Fibroblast of the conjunctiva (primary cell): ENCODE measurements around the gene DNAJB14.
"Not testable (repeated sequence)": the region's sequence is repeated elsewhere in the genome, so short reads cannot be mapped to it uniquely, and the experiment has no call there.

Experiments
- DNase-seq: peaks from one replicate; pipeline ENCODE4 v3.0.0-alpha.2; 2010; ENCODE audit warnings: low read depth

Gene DNAJB14

DNA sequence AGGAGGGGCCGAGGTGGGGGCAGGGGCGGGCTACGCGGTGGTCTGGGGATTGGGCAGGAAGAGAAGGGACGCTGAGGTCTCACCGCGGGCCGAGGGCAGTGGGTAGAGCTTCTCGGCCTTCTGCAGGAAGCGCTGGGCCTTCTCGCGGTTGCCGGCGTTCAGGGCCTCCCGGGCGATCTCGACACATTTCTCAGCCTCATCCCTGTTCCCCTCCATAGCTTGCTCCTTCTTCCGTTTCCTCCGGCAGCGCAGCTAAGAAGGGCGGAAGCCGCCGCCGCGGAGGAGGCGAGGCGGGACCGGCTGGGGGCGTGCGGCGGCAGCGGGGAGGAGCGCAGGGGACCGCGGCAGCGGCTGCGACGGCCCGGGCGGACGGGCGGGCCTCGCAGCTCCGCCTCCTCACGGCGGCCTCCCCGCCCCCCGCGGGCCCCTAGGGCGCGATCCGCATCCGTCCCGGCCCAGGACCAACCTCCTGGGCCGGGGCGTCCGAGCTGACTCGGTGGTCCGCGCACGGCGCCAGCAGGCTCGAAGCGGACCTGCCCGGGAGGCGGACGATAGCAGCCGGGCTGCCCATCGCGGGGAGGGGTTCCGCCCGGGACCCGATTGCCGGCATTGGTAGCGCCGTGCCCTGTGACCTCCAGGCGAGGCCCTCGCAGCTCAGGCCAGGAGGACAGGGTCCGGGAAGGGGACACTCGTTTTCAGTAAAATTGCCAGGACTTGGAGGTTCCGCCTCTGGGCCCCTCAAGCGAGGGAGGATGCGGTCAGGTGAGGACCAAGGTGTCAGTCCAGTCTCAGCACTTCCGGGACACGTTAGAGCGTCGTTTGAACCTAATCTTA, at the start of gene DNAJB14:
TSS of gene DNAJB14 (minus strand) at position 263 of the 834 bp plus-strand sequence. CDS start at position 216, 47 bp downstream.
- DNase-seq: peak; percentile 55

DNA sequence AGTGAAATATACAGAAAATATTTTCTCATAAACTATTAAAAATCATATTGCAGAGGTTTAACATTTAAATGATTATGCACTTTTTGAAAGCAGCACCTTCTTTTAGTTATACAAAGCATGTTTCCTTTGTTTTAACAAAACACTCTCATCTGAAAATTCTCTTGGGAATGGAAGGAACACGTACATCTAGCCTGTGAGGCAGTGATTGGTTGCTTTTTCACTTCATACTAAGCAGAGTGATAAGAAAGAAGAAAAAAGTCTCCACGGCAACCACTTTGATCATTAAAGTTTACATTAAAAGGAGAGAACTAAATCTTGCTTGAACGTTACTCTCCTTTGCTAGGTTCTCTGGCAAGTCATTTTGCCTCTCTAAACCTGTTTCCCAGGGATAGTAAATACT, 45.3 kb upstream of the DNAJB14 start:
- no peak for DNase-seq

DNA sequence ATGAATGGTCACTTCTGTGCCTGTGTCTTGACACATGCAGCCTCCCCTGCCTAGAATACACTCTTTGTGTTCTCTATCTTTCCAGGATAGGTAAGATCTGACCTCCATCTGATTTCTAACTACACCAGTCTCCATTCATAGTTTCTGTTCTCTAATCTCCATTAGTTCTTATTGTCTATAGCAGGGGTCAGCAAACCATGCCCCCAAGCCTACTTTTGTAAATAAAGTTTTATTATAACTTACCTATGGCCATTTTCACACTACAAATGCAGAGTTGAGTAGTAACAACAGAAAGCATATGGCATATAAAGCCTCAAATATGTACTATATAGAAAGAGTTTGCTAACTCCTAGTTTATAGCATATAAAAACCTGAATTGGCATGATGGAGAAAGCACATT, 41.3 kb upstream of the DNAJB14 start:
- no peak for DNase-seq

GRCh38 chr4:99986792-99987191, 40.4 kb upstream of the DNAJB14 start:
- DNase-seq: no peak

DNA sequence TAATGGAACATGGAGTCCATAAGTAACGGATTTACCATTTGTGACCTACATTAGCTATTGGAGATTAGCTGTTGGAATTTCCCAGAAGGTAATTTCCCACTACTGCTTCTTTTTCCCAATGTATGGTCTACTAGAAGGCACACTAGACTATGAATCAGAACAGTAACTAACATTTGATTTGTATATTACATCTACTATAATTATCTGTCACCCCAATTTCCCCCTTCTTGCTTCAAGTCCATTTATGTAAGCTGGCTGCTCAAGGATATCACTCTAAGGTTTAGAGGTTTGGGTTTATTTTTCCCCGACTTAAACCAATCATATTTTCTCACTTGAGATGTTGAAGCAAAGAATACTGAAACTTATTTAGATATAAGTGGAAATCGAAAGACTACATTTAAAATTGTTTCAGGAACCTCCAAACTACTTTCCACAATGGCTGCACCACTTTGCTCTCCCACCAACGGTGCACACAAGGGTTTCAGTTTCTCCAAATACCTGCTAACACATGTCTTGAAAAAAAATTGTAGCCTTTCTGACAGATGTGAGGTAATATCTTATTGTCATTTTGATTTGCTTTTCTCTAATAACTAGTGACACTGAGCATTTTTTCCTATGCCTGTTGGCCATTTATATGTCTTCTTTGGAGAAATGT, 37.0 kb upstream of the DNAJB14 start:
- no peak for DNase-seq

GRCh38 chr4:99979872-99980271, 33.5 kb upstream of the DNAJB14 start:
- no peak for DNase-seq

- no peak for DNase-seq
Observed at GRCh38 chr4:99971453-99972111, 25.2 kb upstream of the DNAJB14 start.

DNA sequence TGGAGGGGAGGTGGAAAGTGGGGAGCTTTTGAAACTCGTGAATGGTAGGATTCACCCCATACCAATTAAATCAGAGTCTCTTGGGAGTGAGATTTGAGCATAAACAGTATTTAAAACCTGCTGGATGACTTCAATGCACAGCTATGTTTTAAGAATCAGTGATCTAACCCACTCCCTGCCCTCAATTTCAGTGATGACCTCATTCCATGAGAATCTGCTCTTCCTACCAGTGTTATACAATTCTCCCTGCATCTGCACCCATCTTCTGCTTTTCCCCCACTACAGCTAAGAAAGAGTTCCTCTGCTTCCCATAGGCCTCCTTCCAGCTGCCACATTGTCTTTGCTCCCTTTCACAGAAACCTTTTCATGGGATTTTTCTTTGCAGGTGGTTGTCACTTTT, 21.9 kb upstream of the DNAJB14 start:
- no peak for DNase-seq

DNA sequence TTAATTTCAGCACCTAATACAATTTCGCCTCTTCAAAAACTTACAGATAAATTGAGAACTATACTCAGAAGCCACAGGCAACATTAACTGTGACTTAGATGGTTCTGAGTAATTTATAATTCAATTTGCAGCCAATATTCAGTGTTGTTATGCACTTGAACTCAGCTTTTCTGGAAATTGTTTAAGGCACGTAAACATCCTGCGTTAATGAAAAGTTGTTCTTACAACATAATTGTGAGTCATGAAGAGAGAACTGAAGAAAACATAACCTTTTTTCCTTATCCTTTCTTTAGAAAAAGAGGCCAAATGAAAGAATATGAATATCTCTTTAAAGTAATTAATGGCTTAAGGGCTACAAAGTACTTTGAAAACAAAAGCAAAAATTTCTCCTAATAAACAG, 20.3 kb upstream of the DNAJB14 start:
- DNase-seq: no peak

DNA sequence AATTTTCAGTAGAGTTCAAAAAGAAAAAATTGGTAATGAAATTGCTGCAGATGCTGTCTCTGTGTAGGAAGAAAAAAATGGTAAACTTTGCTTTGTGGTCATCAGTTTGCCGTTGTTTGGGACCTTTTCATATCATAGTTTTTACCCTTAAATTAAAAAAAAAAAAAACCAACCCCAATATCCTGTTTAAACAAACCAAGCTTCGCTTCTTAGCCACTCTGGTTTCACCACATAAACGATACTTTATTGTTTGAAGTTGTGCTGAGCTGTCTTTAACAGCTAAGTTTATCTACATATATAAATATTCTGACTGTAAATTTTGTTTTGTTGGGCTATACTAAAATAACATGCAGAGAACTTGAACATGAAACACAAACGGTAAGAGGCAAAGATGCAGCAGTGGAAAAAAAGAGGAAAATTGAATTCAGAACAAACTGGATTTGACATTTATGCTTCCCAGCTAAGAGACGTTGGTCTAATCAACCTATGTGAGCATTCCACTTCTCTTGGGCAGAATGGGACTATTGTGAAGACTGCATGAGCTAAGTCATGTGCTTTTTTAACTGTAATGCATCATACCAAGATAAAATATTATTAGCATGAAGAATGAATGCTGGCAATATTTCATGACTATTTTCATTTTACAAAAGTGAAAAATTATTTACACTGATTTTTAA, 19.4 kb upstream of the DNAJB14 start:
- no peak for DNase-seq

DNA sequence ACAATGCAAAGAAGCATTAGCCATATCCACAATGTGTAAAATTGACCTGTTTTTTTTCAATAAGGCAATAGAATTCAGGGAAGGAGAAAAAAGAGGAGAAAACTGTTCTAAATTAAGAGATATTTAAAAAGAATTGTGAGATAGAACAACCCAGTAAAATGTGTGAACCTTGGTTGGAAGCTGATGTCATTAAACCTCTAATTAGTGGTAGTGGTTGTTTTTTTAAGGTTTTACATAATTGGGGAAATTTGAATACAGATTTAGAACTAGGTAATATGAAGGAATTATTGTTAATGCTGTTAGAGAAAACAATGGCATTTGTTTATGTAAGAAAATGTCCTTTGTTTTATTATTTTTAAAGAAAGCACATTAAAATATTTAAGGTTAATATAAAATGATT, 18.8 kb upstream of the DNAJB14 start:
- no peak for DNase-seq

DNA sequence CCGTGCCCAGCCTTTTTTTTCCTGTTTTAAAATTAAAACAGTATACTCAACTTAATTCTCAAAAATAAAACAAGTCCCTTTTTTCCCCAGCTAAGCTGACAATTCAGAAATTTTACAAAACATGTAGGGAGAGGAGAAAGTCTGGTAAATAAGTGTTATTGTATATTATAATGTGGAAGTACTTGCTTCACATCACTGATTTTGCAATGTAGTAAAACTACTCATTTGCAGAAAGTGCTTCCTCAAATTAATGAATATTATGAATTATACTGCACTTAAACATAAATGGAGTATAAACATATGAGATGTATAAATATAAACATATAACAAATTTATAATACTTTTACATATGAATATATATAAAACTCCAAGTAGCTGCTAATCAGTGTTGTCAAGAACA, 15.3 kb upstream of the DNAJB14 start:
- no peak for DNase-seq

- no peak for DNase-seq
Observed at GRCh38 chr4:99960648-99961047, 14.2 kb upstream of the DNAJB14 start.

DNA sequence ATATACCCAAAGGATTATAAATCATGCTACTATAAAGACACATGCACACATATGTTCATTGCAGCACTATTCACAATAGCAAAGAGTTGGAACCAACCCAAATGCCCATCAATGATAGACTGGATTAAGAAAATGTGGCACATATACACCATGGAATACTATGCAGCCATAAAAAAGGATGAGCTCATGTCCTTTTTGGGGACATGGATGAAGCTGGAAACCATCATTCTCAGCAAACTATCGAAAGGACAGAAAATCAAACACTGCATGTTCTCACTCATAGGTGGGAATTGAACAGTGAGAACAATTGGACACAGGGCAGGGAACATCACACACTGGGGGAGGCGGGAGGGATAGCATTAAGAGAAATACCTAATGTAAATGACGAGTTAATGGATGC, 11.8 kb upstream of the DNAJB14 start:
- DNase-seq: not testable (repeated sequence)

DNA sequence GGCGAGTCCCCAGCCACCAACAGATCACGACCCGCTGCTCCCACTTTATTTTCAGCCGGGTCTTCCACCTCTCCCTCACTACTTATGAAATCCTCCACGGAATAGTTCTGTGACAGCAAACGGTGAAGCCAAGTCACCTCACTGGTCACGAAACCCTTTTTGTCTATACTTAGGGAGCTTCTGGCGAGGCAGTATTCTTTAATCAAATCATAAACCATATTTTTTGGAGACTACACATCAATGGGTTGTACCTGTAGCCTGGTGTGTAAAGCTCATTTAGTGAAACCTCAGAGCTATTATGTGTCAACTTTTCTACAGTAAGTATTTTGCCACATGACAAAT, 4.5 kb upstream of the DNAJB14 start:
- DNase-seq: no peak

GRCh38 chr4:99949999-99950912, 3.8 kb upstream of the DNAJB14 start, which contains the start of gene H2AZ1:
Gene H2AZ1, minus strand, starts transcription at chr4:99950275. Its CDS starts 105 bp downstream, at chr4:99950170.
- peak; percentile 98 for DNase-seq

DNA sequence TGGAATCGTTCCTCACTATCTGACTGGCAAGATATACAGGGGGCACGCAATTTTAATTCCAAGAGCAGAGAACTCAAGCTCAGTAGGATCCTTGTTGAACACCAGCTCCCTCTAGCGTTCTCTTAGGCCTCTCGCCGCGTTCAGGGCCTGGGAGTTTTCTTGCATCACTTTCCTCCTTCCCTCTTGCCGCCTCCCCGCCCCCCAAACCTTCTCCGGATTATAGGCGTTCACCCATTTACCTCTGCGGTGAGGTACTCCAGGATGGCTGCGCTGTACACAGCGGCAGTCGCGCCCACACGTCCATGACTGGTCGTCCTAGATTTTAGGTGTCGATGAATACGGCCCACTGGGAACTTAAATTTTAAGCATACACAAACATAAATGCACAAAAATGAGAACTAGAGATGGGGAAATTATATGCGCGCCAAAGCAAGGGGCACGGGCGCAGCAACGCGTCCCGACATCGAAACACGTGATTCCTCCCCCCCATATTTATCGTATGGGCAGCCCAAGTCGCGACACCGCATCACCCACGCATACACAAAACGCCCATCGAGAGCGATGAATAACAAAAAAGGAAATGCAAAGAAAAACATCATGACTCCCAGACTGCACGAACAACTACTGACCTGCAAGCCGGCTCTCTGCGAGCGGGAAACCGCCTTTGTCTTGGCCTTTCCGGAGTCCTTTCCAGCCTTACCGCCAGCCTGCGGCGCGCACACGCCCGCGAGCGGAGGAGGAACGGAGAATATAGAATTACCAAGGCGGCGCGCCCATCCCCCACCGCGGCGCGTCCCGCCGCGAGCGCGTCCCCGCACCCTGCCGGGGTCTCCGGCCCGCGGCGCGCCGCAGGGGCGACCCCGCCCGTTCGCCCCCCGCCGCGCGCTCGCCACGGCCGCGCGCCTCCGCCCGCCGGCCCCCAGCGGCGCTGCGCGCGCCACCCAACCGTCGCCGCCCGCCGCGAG, 2.9 kb upstream of the DNAJB14 start:
- DNase-seq: peak; percentile 92

DNA sequence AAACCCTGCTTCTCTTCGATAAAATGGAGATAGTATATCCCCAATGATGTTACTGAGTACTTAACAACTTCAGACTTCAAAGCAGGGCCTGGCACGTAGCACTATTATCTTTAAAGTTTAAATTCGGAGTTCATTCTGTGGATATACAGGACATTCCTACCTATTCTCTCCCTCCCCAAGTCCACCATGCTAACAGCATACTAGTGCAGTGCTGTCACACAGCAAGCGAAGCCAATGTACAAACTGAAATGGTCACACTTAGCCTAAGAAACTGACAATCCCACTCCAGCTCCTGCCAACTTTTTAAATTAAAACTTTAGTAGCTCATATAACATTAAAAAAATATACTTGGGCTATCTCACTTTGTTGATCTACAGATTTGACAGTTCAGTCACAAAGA, 1.2 kb upstream of the DNAJB14 start:
- no peak for DNase-seq

DNA sequence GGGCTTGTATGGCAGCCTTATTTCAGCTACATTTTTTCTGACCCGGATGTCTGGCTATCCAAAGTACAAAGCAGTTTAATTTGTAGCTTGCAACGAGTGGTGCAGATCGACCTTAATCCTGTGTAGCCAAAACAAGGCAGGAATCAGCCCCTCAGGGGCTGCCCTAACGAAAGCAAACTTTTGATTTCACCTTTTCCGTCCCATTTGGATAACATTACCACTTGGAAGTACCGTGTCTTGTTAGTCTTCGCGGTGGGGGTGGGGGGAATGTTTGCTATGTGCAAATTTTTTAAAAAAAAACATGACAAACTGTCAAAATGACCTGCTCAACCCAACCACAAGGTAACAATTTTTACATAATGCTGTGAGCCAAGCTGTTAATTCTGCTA, 766 bp upstream of the DNAJB14 start:
- no peak for DNase-seq

DNA sequence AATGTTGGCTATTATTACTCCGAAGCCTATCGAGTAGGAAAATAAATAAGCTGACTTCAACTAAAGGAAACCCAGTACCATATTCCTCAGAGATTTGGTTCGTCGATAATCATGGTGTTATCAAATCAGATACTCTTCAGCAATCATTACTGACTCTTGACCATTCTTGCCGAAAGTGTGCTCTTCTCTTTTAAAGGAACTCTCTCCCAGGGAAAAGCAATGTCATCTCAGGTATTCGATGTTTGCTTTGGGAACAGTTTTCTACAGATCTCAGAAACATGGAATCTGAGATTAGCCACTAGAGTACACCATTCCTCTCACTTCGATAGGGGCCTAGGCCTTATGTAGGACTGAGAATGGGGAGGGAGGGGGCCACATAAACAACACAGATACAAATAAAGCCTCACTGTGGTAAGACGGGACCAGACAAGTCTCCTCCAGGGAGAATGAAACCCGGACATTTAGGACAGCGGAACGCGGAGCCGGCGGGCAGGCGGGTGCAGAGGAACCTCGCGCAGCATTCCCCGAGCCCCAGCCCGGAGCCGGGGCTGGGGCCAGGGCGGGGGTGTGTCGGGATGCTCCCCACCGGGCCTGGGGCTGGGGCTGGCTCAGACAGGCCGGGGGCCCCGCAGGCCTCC, 581 bp downstream of the DNAJB14 start:
- DNase-seq: no peak
